Mucosa of stomach (tissue), 1 donor: ENCODE measurements around the gene NOTCH3.

Experiments used
- H3K27me3 ChIP-seq: one replicate; pipeline ENCODE4 v1.7.0; 2013; ENCODE audit warnings: mild to moderate bottlenecking, low read length; ENCODE audit not compliant: control insufficient read depth, insufficient read depth
- H3K36me3 ChIP-seq: one replicate; pipeline ENCODE4 v1.7.0; 2013; ENCODE audit warnings: low read length; ENCODE audit not compliant: control insufficient read depth, insufficient read depth
- H3K4me1 ChIP-seq: one replicate; pipeline ENCODE4 v1.7.0; 2013; ENCODE audit warnings: mild to moderate bottlenecking, low read length; ENCODE audit not compliant: control insufficient read depth, insufficient read depth
- H3K4me3 ChIP-seq: one replicate; pipeline ENCODE4 v1.7.0; 2013; ENCODE audit warnings: low read length
- H3K9ac ChIP-seq: one replicate; pipeline ENCODE4 v1.7.0; 2013; ENCODE audit warnings: mild to moderate bottlenecking, low read length, moderate library complexity
- H3K9me3 ChIP-seq: one replicate; pipeline ENCODE4 v1.7.0; 2013; ENCODE audit warnings: mild to moderate bottlenecking, low read length, moderate library complexity; ENCODE audit not compliant: control insufficient read depth
- donor health status: Pancreatic carcinoma.

Gene NOTCH3

GRCh38 chr19:15199661-15200552 is 888 bp downstream of the NOTCH3 start:
- H3K9ac ChIP-seq = no peak overlapping the region
- no peaks in the 10 kb centered on the region for H3K36me3 ChIP-seq
- H3K4me1 ChIP-seq = peaks cover 8% of the 10 kb centered on the region
- H3K4me3 ChIP-seq = no peak overlapping the region
- peaks cover 26% of the 10 kb centered on the region for H3K27me3 ChIP-seq
- H3K9me3 ChIP-seq = no peaks in the 10 kb centered on the region

DNA sequence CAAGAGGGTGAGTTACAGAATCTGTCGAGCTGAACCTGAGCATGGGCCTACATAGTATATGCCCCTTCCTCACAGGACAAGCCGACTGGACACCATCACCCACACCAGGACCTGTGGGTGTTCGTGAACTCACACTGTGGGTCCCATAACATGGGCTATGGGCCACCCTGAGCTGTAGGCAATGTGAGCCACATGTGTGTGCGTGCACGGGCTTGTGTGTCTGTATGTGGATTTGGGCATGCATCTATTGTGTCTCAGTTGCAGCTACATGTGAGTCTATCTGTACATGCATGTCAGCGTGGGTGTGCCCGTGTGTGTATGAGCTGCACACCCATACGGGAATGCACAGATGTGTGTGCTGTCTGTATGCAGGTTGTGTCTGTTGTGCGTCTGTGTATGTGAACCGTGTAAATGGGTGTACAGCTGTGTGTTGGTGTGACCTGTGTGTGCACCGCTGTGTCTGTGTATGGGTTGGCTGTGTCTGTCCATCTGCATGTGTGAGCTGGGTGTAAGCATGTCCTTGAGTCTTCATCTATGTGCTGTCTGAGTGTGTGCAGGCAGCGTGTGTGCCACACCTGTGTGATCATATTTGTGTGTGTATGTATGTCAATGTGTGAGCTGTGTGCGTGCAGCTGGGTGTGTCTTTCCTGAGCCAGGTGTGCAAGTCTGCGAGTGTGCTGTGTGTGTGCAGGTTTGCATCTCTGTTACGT is 1.7 kb downstream of the NOTCH3 start:
- Histone ChIP-seq H3K4me1 (peaks cover 8% of the 10 kb centered on the region), H3K4me3 (no peak overlapping the region)

DNA sequence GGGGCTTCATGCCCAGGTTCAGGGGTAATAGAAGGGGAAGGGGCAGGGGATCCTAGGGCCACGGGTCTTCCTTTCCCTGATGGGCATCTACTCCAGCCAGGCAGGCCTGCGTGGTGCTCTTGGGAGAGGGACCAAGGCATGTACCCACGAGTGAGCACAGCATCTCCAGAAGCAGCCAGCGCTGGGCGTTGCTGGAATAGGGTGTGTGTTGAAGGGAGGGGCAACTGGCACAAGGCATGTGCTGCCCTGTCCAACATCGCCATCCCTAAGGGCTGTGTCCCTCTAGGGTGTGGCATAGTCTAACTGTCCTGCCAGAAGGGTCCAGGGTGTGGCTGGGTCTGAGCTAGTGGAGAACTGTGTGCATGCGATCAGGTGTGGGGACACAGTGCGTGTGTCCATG is 2.9 kb downstream of the NOTCH3 start:
- Histone ChIP-seq H3K9ac (no peak overlapping the region), H3K36me3 (no peaks in the 10 kb centered on the region), H3K9me3 (no peaks in the 10 kb centered on the region), H3K4me1 (peaks cover 8% of the 10 kb centered on the region), H3K27me3 (peaks cover 26% of the 10 kb centered on the region), H3K4me3 (no peak overlapping the region)

More for the DNA sequence above, 1.7 kb downstream of the NOTCH3 start:
- Histone ChIP-seq H3K9me3 (no peaks in the 10 kb centered on the region), H3K9ac (no peak overlapping the region), H3K27me3 (peaks cover 26% of the 10 kb centered on the region), H3K36me3 (no peaks in the 10 kb centered on the region)

- H3K9ac ChIP-seq = no peak overlapping the region
- peaks cover 8% of the 10 kb centered on the region for H3K4me1 ChIP-seq
- no peaks in the 10 kb centered on the region for H3K9me3 ChIP-seq
- peaks cover 22% of the 10 kb centered on the region for H3K27me3 ChIP-seq
- no peaks in the 10 kb centered on the region for H3K36me3 ChIP-seq
- no peak overlapping the region for H3K4me3 ChIP-seq
Observed at GRCh38 chr19:15197275-15197941, 3.4 kb downstream of the NOTCH3 start.

DNA sequence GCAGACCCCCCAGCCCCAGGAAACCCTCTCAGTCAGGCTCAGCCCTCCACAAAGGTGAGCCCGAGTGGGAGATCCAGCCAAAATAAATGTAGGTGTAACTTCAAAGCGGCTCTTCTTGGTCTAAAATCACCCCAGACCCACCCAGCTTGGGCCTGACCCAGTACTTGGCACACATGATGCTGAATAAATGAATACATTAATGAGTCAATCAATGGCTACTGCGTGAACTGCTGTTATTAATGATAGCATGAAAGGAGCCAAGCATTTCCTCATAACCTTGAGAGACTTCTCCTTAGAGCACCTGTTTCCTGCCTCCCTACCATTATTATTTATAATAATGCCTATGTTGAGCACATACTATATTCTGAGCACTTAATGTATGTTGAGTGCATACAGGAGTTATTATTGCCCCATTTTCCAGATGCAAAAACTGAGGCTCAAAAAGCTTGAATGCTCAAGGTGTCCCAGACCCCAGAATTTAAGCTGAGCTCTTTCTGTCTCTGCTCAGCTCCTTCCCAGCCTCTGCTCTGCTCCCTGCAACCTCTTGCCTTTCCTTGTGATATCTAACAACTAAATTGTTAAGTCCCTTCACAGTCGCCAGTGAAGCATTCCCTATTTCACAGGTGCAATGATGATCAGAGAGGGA is 4.3 kb downstream of the NOTCH3 start:
- Histone ChIP-seq H3K9me3 (no peaks in the 10 kb centered on the region), H3K4me1 (peaks cover 8% of the 10 kb centered on the region), H3K9ac (no peak overlapping the region), H3K36me3 (no peaks in the 10 kb centered on the region), H3K4me3 (no peak overlapping the region), H3K27me3 (peaks cover 20% of the 10 kb centered on the region)

DNA sequence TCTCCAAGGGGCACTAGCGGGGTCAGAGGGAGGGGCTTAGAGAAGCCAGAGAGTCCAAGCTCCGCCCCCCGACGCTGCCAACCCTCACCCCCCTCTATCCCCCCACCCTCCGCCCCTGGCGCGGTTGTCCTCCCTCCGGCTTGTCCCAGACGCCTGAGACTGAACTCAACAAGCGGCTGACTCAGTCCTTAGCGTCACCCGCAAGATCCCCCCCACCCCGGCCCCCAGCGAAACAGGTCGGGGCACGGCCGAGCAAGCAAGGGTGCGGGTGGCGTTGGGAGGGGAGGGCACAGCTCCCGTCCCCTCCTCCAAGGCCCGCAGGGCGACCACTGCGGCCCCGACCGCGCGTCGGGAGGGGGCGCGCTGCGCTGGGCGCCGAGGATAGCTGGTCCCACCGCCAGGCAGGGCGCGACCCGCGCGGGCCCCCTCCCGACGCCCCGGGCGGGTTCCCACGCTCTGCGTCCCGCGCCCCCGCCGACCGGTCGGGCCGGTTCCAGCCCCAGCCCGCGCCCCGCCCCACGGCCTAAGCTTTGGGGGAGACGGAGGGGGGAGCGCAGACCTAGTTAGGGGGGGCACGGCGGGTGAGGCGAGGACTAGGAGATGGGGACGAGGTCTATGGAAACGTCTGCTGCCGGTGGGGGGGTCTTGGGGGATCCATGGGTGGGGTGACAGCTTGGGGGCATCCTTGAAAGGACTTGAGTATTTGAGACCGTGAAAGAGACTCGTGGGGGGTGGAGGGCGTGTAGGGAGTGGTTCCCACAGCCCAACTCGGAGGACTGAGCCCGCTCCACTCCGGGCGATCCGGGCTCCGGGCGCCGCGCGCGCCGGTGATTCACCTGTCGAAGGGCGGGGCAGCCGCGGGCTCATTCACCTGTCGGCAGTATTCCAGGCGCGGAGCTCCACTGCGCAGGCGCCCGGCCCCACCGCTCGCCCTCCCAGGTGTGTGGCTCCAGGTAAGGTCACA is 5.1 kb downstream of the NOTCH3 start:
- Histone ChIP-seq H3K4me3 (no peak overlapping the region), H3K27me3 (peaks cover 17% of the 10 kb centered on the region), H3K4me1 (peaks cover 8% of the 10 kb centered on the region), H3K36me3 (no peaks in the 10 kb centered on the region), H3K9me3 (no peaks in the 10 kb centered on the region), H3K9ac (no peak overlapping the region)

- Histone ChIP-seq H3K9ac (no peak overlapping the region), H3K27me3 (peaks cover 13% of the 10 kb centered on the region)
Observed at GRCh38 chr19:15194938-15195337, 5.9 kb downstream of the NOTCH3 start.

GRCh38 chr19:15191982-15192381 is 8.8 kb downstream of the NOTCH3 start:
- peaks cover 5% of the 10 kb centered on the region for H3K27me3 ChIP-seq
- H3K9me3 ChIP-seq = no peaks in the 10 kb centered on the region
- peaks cover 3% of the 10 kb centered on the region for H3K4me1 ChIP-seq
- no peak overlapping the region for H3K4me3 ChIP-seq
- no peaks in the 10 kb centered on the region for H3K36me3 ChIP-seq
- no peak overlapping the region for H3K9ac ChIP-seq

More at GRCh38 chr19:15194938-15195337, 5.9 kb downstream of the NOTCH3 start:
- H3K4me3 ChIP-seq = no peak overlapping the region
- H3K9me3 ChIP-seq = no peaks in the 10 kb centered on the region
- H3K36me3 ChIP-seq = no peaks in the 10 kb centered on the region
- H3K4me1 ChIP-seq = peaks cover 4% of the 10 kb centered on the region

DNA sequence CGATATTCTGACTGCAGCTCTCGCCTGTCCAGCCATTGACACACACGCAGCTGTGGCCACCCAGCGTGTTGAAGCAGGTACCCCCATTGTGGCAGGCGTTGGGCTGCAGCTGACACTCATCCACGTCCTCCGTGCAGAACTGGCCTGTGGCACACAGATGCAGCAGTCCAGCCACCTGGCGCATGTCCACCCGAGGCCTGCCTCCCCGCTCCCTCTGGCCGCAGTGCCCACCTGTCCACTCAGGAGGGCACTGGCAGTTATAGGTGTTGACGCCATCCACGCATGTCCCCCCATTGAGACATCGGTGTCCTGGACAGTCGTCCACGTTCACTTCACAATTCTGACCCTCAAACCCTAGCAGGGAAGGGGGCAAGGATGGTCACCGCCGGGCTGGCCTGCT is 9.3 kb downstream of the NOTCH3 start:
- Histone ChIP-seq H3K36me3 (no peaks in the 10 kb centered on the region), H3K9ac (no peak overlapping the region), H3K4me1 (no peaks in the 10 kb centered on the region), H3K27me3 (peaks cover 5% of the 10 kb centered on the region), H3K9me3 (no peaks in the 10 kb centered on the region), H3K4me3 (no peak overlapping the region)

DNA sequence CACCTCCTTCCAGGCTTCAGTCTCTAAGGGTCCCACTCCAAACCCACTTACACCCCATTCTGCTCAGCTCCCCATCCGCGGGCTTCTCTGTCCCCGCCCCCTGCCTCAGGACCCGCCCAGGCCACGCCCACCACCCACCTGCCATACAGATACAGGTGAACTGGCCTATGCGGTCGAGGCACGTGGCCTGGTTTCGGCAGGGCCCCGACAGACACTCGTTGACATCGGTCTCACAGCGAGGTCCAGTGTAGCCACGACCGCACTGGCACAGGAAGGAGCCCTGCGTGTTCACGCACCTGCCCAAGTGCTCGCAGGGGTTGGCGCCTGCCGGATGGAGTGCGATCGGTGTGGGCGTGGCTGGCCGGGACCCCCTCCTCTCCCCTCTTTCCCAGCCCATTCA is 11.9 kb downstream of the NOTCH3 start:
- no peaks in the 10 kb centered on the region for H3K36me3 ChIP-seq
- H3K27me3 ChIP-seq = no peaks in the 10 kb centered on the region
- H3K4me3 ChIP-seq = no peak overlapping the region
- no peaks in the 10 kb centered on the region for H3K4me1 ChIP-seq
- no peak overlapping the region for H3K9ac ChIP-seq
- no peaks in the 10 kb centered on the region for H3K9me3 ChIP-seq
